Peyer's patch (tissue), 4 donors: Measurements from ENCODE around the gene PPARGC1A.

Experiments
- CTCF ChIP-seq, 6 experiments: fragments of 450-650 bp in 4 of 6; fragments of 200-600 bp in 2 of 6; sonication (generic) in 1 of 6; IDR thresholded peaks; one replicate each; pipeline ENCODE4 v1.5.1; 2017 to 2019; ENCODE audit warnings: antibody characterized with exemption in 6 of 6, mild to moderate bottlenecking in 3 of 6, moderate library complexity in 1 of 6
- POLR2A ChIP-seq, 2 donors: fragments of 450-650 bp; IDR thresholded peaks; one replicate each; pipeline ENCODE4 v1.5.1; 2017; ENCODE audit warnings: antibody characterized with exemption in 2 of 2, mild to moderate bottlenecking in 2 of 2, moderate library complexity in 2 of 2

GRCh38 chr4:23782778-23783437 lies 106.9 kb downstream of the PPARGC1A start:
- TF ChIP-seq POLR2A (IDR thresholded peaks at IDR 0.05) (no peak), CTCF (IDR thresholded peaks at IDR 0.05) (no peak)
